ENCODE data around the gene ABHD17A.
"Not testable (repeated sequence)": the region's sequence is repeated elsewhere in the genome, so short reads cannot be mapped to it uniquely, and the experiment has no call there.

The ABHD17A gene

GRCh38 chr19:1909761-1910080, 24.4 kb upstream of the ABHD17A start:
- no peak for DNase-seq (ENCODE audit: low spot score)

- no peak for DNase-seq (ENCODE audit: low spot score)
These were observed 23.0 kb upstream of the ABHD17A start for GRCh38 chr19:1908364-1908678.

- DNase-seq (ENCODE audit: low spot score), result no peak
These were observed 22.5 kb upstream of the ABHD17A start for GRCh38 chr19:1907563-1908363.

GRCh38 chr19:1906985-1907562, 21.8 kb upstream of the ABHD17A start:
- no peak for DNase-seq (ENCODE audit: low spot score)

- no peak for DNase-seq (ENCODE audit: low spot score)
These were observed 20.6 kb upstream of the ABHD17A start for GRCh38 chr19:1905863-1906375.

GRCh38 chr19:1905110-1905862, 20.0 kb upstream of the ABHD17A start, which contains the start of the genes ADAT3 and SCAMP4:
Gene ADAT3, plus strand, starts transcription at chr19:1905399. Its CDS starts 6,649 bp downstream, at chr19:1912048.
Gene SCAMP4, plus strand, starts transcription at chr19:1905399. Its CDS starts 9,621 bp downstream, at chr19:1915020.
- DNase-seq (ENCODE audit: low spot score), result peak; percentile 97

GRCh38 chr19:1904860-1905109, 19.5 kb upstream of the ABHD17A start:
- DNase-seq (ENCODE audit: low spot score), result no peak

- DNase-seq (ENCODE audit: low spot score), result no peak
These were observed 17.6 kb upstream of the ABHD17A start for GRCh38 chr19:1902923-1903322.

GRCh38 chr19:1901940-1902404, 16.7 kb upstream of the ABHD17A start:
- peak; percentile 47 for DNase-seq (ENCODE audit: low spot score)

GRCh38 chr19:1896508-1896907, 11.2 kb upstream of the ABHD17A start:
- DNase-seq (ENCODE audit: low spot score), result no peak

GRCh38 chr19:1893791-1894190, 8.5 kb upstream of the ABHD17A start:
- DNase-seq (ENCODE audit: low spot score), result no peak

GRCh38 chr19:1889907-1890306, 4.6 kb upstream of the ABHD17A start:
- DNase-seq (ENCODE audit: low spot score), result no peak

GRCh38 chr19:1888385-1888784, 3.1 kb upstream of the ABHD17A start:
- no peak for DNase-seq (ENCODE audit: low spot score)

- not testable (repeated sequence) for DNase-seq (ENCODE audit: low spot score)
These were observed 1.1 kb upstream of the ABHD17A start for GRCh38 chr19:1886360-1886759.

- DNase-seq (ENCODE audit: low spot score), result peak; percentile 29
These were observed 469 bp downstream of the ABHD17A start for GRCh38 chr19:1884719-1885334.

GRCh38 chr19:1884291-1884718, 991 bp downstream of the ABHD17A start:
- no peak for DNase-seq (ENCODE audit: low spot score)

GRCh38 chr19:1883784-1884183, 1.5 kb downstream of the ABHD17A start:
- DNase-seq (ENCODE audit: low spot score), result no peak

- no peak for DNase-seq (ENCODE audit: low spot score)
These were observed 2.3 kb downstream of the ABHD17A start for GRCh38 chr19:1882786-1883692.

GRCh38 chr19:1882089-1882785, 3.1 kb downstream of the ABHD17A start:
- DNase-seq (ENCODE audit: low spot score), result no peak

GRCh38 chr19:1881393-1882088, 3.8 kb downstream of the ABHD17A start:
- DNase-seq (ENCODE audit: low spot score), result not testable (repeated sequence)

Data from AG20443 (cell line).